MM.1S (cell line): Measurements from ENCODE around the gene GAS2L1.

Source experiments
- EZH2 ChIP-seq: fragments of 300-600 bp; sonication (generic); optimal IDR thresholded peaks from 2 replicates; pipeline ENCODE3; 2017; ENCODE audit warnings: low read depth, mild to moderate bottlenecking, antibody characterized with exemption, low read length, mixed read lengths
- EZH2phosphoT487 ChIP-seq: fragments of 300-600 bp; sonication (generic); IDR thresholded peaks from 2 replicates; pipeline ENCODE4 v1.6.1; 2018; ENCODE audit warnings: antibody characterized with exemption, low read length
- TF ChIP-seq, protein P1 (sequence below): fragments of 300-600 bp; sonication (generic); IDR thresholded peaks from 2 replicates; pipeline ENCODE4 v1.5.1; 2016; ENCODE audit warnings: antibody characterized with exemption, low read length, mixed read lengths

DNA sequence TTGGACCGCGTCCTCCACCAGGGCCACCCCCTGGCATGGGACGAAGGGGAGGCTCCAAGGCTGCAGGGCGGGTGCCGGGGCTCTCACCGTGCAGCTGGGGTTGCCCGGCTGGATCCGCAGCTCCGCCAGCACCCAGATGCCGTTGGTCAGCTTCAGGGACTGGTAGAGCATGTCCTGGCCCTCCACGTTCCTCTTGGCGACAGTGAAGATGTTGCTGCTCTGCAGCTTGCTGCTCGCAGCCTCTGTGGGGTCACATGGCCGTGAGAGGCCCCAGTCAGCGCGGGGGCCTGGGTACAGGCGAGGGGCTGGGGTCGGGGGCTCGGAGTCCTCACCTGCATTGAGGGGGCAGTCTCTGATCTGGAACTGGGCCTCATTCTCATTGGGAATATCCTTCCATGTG, 23.8 kb downstream of the GAS2L1 start:
- TF ChIP-seq, protein P1, sequence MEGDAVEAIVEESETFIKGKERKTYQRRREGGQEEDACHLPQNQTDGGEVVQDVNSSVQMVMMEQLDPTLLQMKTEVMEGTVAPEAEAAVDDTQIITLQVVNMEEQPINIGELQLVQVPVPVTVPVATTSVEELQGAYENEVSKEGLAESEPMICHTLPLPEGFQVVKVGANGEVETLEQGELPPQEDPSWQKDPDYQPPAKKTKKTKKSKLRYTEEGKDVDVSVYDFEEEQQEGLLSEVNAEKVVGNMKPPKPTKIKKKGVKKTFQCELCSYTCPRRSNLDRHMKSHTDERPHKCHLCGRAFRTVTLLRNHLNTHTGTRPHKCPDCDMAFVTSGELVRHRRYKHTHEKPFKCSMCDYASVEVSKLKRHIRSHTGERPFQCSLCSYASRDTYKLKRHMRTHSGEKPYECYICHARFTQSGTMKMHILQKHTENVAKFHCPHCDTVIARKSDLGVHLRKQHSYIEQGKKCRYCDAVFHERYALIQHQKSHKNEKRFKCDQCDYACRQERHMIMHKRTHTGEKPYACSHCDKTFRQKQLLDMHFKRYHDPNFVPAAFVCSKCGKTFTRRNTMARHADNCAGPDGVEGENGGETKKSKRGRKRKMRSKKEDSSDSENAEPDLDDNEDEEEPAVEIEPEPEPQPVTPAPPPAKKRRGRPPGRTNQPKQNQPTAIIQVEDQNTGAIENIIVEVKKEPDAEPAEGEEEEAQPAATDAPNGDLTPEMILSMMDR, result no peak
- no peak for TF ChIP-seq EZH2phosphoT487
- TF ChIP-seq EZH2, result no peak
